HG03039 (cell line): ENCODE data around the gene KIF22.

Experiments used
- ATAC-seq: cut with Tn5 transposase; IDR thresholded peaks from one replicate; pipeline ENCODE4 v1.9.1; 2021; ENCODE audit warnings: mild to moderate bottlenecking, moderate library complexity; ENCODE audit not compliant: unreplicated experiment

Gene KIF22

DNA sequence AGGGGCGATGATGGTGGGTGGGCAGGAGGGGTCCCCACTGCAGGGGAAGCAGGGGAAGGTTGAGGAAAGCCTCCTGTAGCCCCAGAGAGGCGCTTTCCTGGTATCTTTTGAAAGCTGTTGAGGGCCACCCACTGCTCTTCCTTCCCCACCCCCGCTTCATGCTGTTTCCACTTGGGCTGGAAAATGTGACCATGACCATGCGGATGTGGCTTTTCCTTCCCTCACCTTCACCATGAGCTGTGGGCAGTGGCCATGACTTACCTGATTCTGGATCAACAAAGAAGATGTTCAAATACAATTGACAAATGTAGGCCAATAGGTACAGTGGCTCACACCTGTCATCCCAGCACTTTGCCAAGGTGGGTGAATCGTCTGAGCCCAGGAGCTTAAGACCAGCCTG, 43.5 kb downstream of the KIF22 start:
- no peak for ATAC-seq

DNA sequence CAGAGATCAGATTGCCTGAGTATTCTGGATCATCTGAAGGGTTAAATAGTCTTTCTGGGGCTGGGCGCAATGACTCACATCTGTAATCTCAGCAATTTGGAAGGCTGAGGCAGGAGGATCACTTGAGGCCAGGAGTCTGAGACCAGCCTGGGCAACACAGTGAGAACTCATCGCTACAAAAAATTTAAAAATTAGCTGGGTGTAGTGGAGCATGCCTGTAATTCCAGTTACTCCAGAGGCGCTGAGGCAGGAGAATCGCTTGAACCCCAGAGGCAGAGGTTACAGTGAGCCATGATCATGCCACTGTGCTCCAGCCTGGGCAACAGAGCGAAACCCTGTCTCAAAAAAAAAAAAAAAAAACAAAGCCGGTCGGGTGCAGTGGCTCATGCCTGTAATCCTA, 45.4 kb downstream of the KIF22 start:
- no peak for ATAC-seq

DNA sequence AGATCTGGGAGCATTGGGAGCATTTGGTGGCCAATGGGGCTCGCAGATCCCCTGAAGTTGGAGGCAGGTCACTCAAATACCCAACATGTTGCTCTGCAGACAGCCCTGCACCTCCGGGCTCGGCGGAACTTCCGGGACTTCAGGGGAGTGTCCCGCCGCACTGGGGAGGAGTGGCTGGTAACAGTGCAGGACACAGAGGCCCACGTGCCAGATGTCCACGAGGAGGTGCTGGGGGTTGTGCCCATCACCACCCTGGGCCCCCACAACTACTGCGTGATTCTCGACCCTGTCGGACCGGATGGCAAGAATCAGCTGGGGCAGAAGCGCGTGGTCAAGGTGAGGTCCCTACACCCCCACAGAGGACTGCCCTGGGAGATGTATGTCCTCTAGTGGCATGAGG, 46.1 kb downstream of the KIF22 start:
- no peak for ATAC-seq

GRCh38 chr16:29837841-29838240, 47.3 kb downstream of the KIF22 start:
- ATAC-seq = no peak

DNA sequence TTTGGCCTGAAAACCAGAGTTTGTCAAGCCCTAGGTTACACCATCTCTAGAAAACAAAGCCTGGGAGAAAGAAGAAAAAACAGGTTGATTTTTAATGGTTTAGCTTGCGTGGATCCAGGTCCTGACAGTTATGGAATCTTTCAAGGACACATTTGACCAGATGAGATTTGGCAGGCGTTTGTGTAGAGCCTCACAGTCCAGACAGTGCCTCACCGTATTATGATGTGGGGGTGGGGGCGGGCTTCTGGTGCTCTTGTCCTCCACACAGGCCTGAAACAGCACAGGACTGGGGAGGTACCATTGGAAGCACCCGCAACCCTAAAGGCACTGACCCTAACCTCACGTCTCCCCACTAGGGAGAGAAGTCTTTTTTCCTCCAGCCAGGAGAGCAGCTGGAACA, 49.3 kb downstream of the KIF22 start:
- no peak for ATAC-seq

GRCh38 chr16:29840240-29840639, 49.7 kb downstream of the KIF22 start:
- ATAC-seq = no peak

DNA sequence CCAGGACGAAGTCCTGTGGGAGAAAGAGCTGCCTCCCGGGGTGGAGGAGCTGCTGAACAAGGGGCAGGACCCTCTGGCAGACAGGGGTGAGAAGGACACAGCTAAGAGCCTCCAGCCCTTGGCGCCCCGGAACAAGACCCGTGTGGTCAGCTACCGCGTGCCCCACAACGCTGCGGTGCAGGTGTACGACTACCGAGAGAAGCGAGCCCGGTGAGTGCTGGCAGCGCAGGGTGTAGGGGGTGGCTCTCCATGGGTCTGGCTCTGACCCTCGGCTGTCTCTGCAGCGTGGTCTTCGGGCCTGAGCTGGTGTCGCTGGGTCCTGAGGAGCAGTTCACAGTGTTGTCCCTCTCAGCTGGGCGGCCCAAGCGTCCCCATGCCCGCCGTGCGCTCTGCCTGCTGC, 51.1 kb downstream of the KIF22 start:
- ATAC-seq = no peak

DNA sequence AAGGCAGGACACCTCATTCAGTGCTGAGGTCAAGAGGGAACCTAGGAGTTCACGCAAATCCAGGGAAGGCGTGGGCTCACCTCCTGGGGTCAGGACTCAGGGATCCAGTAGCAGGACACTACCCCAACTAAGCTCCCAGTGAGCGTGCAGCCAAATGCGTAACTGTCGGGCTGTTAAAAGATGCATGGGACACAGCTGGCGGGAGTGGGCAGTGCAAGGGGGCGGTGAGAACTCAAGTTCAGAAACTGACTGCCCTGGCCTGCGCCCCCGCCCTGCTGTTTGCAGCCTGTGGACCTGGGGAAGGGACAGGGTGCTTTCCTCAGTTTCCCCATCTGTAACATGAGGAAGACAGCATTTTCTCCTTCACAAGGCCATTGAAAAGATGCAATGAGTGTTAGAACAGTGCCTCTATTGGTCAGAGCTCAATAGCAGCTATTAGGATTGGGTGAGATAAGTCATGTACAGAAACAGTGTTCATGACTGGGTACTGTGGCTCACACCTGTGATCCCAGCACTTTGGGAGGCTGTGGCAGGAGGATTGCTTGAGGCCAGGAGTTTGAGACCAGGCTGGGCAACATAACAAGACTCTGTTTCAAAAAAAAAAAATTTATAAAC, 52.3 kb downstream of the KIF22 start:
- no peak for ATAC-seq

DNA sequence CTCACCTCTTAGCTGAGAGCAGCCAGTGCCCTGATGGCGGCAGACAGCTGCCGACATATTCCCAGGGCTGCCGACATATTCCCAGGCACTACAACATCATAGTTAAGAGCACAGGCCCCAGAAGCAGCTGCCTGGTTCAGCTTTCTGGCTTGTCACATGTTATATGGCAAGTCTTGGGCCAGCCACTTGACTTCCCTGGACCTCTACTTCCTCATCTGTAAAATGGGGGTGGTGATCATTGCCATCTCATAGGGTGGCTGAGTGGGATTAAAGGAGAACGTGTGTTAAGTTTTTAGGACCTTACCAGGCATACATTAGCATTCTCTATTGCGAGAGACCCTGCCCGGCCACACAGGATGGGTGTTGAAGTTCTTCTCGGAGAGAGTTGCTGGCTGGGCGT, 53.4 kb downstream of the KIF22 start:
- ATAC-seq = no peak

DNA sequence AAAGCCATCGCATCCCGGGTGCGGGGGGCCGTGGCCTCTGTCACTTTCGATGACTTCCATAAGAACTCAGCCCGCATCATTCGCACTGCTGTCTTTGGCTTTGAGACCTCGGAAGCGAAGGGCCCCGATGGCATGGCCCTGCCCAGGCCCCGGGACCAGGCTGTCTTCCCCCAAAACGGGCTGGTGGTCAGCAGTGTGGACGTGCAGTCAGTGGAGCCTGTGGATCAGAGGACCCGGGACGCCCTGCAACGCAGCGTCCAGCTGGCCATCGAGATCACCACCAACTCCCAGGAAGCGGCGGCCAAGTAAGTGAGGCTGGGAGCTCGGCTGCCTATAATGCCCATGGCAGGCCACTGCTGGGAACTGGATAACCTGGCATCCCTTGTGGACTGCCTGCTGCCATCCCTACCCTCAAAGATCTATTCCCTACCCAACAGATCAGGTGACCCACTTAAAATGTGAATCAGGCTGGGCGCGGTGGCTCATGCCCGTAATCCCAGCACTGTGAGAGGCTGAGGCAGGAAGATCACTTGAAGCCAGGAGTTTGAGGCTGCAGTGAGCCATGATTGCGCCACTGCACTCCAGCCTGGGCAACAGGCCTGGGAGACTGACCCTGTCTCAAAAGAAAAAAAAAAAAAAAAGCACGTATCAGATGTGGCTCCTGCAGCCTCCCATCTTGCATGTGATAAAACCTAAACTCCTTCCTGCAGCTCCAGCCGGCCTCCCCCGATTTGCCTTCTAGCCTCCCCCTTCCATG, 54.2 kb downstream of the KIF22 start:
- ATAC-seq = no peak

GRCh38 chr16:29845656-29846055, 55.1 kb downstream of the KIF22 start:
- ATAC-seq = no peak

DNA sequence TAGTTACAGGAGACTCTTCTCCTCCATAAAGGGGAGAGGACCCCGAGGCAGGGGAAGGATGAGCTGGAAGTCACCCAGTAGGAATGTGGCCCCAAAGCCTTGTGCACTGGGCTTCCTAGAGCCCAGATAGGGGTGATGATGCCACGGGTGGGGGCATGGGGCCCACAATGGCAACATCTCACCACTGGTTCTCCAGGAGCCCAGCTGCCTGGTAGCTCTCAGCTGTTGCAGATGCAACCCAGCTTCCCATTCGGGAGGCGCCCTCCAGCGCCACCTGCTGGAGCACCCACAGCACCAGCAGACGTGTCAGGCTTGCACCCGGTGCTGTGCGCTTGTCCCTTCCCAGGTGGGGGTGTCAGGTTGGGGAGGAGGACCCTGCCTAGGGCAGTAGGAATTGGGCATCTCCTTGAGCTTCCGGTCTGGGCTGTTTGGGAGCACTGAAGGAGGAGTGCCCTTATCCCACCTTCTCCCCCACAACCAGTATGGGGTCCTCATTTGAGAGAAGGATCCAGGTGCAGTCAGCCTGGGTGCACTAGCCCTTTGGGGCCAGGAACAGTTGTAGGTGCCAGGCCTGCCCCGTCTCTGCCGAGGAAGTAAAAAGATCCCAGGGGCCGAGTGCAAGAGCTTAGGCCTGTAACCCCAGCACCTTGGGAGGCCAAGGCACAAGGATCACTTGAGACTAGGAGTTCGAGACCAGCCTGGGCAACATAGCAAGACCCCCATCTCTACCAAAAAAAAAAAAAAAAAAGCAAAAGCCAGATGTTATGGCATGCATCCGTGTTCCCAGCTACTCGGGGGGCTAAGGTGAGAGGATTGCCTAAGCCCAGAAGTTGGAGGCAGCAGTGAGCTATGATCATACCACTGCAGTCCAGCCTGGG, 58.1 kb downstream of the KIF22 start:
- ATAC-seq = no peak

DNA sequence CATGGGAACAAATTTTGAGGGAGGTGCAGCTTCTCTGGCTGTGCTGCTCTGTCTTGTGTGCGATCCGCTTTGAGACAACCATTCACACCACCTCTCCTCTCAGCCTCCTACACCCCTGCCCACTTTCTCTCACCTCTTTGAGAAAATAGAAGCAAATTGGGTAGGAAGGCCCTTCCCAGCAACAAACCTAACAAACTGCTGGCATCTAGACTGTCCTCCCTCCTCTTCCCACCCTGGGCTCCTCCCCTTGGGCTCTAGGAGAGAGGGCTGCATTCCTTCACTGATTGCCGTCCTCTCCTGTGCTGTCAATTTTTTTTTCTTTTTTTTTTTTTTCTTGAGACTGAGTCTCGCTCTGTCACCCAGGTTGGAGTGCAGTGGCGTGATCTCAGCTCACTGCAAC, 59.0 kb downstream of the KIF22 start:
- ATAC-seq = no peak

DNA sequence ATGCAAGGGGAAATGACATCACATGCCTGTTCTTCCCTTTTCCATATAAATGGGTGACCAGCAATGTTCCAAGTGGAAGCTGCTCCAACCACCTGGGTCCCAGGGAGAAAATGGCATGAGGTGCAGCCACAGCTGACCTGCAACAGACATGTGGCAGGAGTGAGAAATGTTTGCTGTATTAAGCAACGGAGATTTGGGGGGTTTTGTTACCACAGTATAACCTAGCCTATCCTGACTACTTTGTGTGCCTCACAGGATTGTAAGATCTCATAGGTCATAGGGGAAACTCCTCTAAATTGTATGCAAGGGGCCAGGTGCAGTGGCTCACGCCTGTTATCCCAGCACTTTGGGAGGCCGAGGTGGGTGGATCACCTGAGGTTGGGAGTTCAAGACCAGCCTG, 60.4 kb downstream of the KIF22 start:
- ATAC-seq = no peak

DNA sequence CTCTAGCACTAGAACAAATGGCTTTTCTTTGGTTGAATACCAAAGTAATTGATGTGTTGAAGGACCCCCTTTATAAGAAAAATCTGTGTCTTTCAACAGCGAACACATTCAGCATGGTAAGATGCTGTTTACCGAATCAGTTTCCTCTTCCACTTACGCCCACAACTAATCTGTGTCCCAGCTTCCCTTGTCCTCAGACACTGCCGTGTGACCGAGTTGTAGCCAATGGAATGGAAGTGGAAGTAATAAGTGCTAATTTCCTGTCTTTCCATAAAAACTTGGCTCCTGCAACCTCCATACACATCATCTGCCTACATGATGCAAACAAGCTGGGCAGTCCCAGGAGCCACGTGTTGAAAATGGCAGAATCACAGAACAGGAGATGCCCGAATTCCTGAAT, 62.1 kb downstream of the KIF22 start:
- ATAC-seq = no peak

DNA sequence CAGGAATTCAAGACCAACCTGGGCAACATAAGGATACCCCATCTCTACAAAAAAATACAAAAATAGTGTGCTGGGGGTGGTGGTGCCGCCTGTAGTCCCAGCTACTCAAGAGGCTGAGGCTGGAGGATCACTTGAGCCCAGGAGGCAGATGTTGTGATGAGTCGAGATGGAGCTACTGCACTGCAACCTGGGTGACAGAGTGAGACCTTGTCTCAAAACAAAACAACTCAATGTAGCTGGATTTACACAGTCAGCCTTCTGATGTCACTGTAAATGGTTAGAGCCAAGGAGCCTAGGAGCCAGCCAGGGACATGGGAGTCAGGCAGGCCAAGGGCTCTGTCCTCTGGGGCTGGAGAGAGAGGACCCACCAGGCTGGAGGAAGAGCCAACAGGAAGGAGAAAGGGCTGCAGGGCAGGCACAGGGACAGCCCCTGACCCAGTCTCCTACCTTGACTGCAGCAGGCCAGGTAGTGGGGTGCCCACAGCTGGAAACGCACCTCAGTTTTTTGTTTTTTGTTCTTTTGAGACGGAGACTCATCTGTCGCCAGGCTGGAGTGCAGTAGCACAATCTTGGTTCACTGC, 64.1 kb downstream of the KIF22 start:
- ATAC-seq = no peak
